Muscle of back (tissue), 11 donors: Measurements from ENCODE around the gene GCK. TPM values are rescaled to one million over a fixed set of nuclear protein-coding genes. Genes with fewer than 3 reads are reported as not detected.

Source experiments
- DNase-seq, 3 donors: peaks; one replicate each; pipeline versions ENCODE4 v3.0.0 to v3.0.0-alpha.2; 2013
- polyA plus RNA-seq, 10 donors: library from polyadenylated mRNA; unstranded; fragments of 120-200 nt; gene quantifications; one replicate each; pipeline ENCODE4 v1.2.1, GENCODE V29; 2013; ENCODE audit not compliant: insufficient read length in 10 of 10

The GCK gene
- polyA plus RNA-seq, 10 donors: 2.5 to 4.8 (median 4.0) TPM

DNA sequence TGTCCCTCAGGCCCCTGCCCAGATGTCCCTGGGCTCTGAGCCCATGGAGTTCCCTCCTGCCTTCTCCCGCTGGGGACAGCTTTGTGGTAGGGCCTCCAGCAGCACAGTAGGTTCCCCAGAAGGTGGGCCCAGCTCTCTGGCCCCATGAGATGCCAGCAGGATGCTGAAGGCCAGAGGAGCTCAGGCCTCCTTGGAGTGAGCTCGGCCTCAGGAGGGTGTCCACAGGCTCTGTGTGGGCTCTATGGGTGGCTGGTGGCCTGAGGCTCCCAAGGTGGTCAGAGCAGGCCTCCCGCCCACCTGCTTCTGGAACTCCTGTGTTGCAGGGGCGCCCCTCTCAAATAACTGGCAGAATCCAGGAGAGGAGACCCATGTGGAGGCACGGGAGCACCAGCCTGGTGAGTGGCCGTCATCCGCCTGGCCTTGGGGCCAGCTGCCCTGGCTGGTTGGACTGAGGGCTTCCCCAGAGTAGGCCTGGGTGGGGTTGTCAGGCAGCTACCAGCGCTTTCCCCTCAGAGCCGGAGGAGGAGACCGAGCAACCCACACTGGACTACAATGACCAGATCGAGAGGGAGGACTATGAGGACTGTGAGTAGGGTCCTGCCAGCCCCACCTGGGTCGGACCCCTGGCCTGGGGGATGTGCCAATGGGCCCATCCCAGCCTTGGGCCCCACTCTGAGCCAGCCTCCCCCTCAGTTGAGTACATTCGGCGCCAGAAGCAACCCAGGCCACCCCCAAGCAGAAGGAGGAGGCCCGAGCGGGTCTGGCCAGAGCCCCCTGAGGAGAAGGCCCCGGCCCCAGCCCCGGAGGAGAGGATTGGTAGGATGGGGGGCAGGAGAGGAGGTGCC lies 81.9 kb downstream of the GCK start:
- no peak for DNase-seq

DNA sequence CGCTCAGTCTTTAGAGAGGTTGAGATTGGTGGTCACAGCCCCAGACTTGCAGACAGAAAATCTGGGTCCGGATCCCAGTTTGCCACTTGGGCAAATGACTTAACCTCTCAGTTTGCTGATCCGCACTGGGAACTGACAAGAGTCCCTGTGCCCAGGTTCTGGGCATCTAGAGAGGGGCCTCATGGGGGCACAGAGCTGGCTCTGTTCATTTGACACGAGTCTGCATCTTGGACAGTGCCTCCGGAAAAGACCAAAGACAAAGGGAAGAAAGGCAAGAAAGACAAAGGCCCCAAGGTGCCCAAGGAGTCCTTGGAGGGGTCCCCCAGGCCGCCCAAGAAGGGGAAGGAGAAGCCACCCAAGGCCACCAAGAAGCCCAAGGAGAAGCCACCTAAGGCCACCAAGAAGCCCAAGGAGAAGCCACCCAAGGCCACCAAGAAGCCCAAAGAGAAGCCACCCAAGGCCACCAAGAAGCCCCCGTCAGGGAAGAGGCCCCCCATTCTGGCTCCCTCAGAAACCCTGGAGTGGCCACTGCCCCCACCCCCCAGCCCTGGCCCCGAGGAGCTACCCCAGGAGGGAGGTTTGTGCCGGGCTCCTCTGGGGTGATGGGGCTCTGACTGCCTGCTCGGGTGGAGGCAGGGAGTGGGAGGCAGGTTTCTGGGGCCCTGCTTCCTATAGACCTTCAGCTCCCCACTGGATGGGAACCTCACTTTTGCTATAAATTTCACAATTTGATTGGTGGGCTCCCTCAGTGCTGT lies 82.8 kb downstream of the GCK start:
- DNase-seq: no peak

DNA sequence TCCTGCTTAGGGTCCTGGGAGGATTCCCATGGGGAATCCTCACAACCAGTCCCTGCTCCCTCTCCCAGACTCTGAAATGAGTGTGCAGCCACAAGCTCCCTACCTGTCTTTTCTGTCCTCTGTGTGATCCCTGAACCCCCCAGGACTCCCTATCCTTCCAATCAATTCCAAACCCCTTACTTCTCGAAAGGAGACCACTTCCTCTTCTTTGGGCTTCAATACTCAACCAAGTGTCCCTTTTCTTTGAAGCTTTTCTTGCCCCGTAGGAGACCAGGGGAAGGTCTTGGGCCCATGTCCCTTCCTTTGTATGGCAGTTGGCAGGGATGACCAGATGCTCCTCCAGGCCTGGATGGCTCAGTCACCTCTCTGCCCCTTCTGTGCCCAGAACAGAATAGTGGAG lies 83.4 kb downstream of the GCK start:
- no peak for DNase-seq

DNA sequence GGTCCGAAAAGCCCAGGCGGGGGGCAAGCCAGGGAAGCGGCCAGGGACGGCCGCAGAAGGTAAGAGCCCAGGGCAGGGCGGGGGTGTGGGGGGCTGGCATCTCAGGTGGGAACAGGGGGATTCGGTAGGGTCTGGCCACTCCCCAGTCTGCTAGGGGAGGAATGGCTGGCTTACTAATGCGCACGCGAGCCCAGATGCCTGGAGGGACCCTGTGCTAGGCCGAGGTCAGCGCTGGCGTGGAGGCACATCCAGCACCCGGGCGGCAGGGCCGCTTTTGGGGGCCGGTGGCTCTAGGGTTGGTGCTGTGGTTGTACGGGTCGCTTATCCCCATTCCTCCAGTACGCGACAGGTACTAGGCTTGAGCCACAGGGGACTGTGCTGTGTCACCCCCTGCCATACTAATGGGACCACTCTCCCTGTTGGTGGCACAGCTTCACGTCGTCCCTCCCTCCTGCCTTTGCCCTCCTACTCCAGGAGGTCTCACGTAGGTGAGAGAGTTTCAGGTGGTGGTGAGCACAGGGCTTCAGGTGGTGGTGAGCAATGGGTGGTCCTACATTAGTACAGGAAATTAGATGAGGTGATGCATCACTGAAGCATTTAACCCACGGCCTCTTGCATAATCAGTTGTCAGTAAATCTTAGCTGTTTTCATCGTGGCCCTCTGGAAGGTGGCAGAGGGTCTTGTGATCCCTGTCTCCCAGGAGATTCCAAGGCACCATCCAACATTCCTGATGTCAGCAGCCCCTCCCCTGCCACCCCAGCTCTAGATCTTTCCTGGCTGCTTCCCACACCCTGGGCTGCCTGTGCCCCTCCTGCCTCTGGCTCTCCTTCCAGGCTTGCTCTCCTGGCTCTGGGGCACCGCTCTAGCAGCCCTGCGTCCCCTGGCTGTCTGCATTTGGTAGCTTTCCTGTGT lies 84.1 kb downstream of the GCK start:
- DNase-seq: peak in 1 of 3 donors; percentile 72

DNA sequence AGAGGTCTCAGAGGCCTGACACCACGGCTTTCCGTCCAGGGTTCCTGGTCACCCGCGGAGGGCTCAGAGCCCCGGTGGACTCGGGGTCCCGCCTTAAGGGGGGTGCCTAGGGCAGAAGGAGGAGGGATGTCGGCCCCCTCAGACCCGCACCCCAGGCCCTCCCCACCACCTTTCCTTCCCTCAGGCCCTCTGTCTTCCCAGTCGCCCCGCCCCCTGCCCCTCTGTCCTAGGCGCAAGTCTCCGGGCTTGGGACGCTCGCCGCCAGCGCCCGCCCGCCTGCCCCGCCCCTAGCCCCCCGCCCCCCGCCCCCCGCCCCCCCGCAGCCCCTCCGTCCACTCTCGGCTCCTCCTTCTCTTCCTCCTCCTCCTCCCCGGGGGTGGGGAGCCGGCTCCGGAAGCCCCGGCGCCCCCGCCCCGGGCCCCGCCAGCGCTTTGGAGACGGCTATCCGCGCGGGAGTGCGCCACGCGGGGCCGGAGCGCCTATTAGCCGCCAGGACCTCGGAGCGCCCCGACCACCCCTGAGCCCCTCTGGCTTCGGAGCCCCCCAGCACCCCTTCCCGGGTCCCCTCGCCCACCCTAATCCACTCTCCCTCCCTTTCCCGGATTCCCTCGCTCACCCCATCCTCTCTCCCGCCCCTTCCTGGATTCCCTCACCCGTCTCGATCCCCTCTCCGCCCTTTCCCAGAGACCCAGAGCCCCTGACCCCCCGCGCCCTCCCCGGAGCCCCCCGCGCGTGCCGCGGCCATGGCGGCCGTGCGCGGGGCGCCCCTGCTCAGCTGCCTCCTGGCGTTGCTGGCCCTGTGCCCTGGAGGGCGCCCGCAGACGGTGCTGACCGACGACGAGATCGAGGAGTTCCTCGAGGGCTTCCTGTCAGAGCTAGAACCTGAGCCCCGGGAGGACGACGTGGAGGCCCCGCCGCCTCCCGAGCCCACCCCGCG lies 85.0 kb downstream of the GCK start, which contains the start of gene AEBP1:
TSS of gene AEBP1 (plus strand) at position 423 of the 937 bp plus-strand sequence. CDS start at position 744, 321 bp downstream.
- DNase-seq: peak in 2 of 3 donors; percentile 57 to 79

DNA sequence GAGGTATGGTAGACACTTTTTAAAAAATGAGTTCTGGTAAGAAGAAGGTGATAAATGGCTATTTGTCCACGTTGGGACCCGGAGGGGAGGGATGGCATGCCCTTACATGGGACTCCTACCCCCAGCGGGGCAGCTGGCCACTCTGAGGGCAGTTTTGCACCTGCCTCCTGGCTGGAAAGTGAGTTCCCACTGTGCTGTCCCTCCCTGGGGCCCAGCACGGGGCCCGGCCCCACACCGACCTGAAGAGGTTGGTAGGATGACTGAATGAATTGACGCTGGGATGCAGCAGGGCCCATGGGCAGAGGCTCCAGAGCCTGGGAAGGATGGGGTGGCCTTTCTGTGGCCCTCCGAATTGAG lies 85.7 kb downstream of the GCK start:
- DNase-seq: no peak

DNA sequence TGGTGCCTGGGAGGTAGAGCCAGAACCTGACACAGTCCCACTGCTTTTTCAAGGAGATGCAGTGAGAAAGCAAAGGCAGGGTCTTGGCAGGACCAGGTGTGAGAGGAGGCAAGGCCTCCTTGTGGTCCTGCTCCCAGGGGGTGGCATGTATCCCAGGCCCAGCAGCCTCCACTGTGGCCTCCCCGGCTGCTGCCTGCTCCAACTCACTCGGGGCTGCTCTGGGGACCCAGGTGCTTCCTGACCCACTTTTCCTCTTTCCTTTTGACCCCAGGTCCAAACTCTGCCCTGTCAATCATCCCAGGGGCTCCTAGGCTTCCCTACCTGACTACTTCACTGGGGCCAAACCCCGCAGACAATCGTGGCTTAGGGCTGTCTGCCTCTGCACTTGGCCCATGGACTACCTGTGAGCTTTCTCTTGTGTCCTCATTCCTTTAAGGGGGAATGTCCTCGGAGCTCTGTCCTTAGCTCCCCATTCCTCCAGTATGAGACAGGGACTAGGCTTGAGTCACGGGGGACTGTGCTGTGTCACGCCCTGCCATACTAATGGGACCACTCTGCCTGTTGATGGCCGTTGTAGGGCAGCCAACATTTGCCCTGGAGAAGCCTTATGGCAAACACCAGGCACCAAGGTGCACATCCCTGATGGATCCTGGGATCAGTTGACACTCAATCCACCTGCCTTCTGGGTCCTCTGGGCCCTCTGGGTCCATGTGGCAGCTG lies 86.2 kb downstream of the GCK start:
- no peak for DNase-seq

DNA sequence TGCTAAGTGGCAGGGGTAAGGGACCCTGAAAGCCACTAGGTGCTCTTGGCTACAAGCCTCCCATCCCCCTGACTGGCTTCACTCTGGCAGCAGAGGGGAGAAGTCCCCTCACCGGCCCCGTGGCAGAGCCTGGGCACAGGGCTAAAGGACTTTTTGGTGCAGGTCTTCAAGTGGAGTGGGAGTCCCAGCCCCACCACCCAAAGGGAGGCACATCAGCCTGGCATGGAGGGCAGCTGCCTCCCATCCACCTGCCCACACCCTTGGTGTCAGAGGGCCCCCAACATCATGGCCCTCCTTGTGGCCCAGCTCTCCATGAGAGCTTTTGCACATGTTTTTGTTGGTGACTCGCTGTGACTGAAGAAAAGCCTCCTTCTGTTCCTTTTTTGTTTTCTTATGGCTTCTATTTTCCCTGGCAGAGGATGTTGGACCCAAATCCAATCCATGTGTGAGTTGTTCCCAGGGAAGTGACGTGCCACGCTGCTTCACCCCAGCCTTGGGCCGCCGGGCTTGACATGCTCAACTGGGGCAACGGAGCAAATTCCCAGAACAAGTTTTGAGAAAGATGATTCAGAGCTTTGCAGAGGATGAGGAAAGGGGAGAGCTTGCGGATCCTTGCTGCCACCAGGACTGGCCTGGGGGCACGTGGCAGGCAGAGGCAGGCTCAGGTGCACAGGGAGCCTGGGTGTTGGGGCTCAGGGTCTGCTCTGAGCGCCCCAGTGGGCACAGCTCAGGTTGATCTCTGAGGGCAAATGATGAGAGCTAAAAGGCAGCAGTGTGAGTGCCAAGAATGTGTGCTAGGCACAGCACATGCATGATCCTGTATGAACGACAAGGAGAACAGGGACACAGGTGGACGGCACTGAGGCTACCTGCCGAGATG lies 87.0 kb downstream of the GCK start:
- peak in 1 of 3 donors; percentile 50 for DNase-seq

DNA sequence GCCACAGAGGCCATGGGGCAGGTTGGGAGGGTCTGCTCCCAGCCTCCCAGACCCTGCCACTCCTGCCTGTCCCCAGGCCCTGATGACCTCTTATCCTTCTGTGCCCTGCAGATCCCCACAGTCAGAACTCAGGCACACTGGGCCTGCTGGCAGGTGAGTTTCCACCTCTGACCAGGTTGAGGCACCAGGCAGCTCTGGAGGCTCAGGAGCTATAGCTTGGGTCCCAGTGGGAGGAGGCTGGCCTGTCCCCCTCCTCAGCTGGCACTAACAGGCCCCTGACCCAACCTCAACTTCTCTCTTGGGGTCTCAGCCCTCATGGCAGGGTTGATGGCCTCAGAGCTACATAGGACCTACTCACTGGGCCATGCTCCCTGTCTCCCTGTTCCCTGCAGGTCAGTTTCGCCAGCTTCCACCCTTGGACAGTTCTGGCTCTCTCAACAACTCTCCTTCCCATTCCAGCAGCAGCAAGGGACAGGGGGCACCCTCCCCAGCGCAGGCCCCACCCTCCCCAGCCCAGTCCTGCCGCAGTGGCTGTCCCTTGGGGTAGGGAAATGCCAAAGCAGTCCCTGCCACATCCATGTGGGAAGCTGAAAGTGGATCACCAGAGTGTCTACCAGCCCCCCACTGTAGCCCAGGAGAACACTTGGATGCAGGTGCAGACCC lies 87.8 kb downstream of the GCK start:
- DNase-seq: no peak

DNA sequence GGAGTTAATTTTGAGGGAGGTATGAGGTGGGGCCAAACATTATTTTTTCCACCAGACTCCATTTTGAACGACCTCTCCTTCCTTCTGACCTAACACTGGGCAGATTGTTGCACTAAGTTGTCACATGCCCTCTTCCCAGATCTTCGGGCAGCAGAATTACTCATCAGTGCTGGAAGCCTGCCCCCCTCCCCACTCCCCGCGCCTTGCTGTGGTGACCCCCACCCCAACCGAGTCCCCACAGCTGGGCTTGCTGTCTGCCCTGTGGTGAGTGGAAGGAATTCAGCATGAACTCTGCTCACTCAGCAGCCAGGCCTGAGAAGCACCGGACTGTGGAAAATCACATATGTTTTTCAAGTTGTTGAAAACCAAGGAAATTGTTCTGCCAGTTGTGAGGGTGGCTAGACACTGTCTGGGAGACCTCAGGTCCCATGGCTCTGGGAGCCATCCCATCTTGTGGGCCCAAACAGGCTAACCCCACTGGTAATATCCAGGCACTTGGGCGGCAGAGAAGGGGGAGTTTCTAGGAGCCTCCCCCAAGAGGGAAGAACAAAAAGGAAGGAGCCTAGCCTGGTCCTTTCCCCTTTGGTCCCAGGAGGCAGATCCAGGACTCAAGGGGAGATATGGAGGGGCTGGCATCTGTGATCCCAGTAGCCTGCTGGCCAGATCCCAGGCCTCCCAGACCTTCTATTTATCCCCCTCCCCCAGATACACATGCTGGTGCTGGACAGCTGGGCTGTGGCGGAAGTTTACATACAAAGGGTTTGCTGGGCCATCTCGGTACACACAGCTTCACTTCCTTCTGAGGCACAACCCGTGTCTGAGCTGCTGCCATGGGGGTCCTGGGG lies 88.6 kb downstream of the GCK start:
- DNase-seq: peak in 1 of 3 donors; percentile 73

DNA sequence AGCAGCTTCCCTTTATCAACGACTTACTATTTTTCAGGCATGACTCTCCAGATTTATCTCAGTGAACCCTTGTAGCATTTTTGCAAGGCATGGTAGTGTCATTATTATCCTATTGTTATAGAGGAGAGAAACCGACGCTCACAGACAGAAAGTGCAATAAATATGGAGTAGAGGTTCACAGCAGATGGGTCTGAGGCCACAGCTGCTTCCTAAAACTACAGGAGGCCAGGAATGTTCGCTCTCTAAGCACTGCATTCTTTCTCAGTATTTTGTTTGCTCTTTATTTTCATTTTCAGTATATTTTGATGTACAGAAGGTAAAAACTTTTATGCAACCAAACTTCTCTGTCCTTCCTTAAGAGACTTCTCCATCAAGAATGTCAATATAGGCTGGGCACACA lies 89.6 kb downstream of the GCK start:
- DNase-seq: no peak

DNA sequence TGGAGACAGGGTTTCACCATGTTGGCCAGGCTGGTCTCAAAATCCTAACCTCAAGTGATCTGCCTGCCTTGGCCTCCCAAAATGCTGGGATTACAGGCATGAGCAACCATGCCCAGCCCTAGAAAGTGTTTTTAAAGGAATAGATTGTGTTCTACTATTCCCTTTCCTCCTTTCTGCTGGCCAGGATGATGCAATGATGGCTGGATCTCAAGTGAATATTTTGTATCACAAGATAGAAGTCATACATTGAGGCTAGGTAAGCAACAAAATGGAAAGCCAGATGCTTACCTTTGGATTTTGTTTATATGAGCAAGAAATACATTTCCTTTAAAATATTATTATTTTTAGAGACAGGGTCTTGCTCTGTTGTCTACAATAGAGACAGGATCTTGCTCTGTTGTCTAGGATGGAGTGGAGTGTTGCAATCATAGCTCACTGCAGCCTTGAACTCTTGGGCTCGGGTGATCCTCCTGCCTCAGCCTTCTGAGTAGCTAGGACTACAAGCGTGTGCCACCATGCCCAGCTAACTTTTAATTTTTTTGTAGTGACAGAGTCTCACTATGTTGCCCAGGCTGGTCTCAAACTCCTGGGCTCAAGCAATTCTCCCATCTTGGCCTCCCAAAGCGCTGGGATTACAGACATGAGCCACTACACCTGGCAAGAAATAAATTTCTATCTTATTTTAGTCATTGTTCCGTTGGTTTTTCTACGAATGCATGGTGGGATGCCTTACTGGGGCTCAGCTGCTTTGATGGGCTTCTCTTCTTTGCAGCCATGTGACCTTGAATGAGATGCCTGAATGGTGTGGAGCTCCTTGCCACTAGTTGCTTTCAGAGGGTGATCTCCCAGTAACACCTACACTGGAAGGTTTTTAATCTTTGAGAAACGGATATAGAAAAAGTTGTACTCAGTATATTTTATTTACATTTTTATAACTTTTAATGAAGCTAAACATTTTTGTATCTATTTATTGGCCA lies 90.9 kb downstream of the GCK start:
- no peak for DNase-seq

DNA sequence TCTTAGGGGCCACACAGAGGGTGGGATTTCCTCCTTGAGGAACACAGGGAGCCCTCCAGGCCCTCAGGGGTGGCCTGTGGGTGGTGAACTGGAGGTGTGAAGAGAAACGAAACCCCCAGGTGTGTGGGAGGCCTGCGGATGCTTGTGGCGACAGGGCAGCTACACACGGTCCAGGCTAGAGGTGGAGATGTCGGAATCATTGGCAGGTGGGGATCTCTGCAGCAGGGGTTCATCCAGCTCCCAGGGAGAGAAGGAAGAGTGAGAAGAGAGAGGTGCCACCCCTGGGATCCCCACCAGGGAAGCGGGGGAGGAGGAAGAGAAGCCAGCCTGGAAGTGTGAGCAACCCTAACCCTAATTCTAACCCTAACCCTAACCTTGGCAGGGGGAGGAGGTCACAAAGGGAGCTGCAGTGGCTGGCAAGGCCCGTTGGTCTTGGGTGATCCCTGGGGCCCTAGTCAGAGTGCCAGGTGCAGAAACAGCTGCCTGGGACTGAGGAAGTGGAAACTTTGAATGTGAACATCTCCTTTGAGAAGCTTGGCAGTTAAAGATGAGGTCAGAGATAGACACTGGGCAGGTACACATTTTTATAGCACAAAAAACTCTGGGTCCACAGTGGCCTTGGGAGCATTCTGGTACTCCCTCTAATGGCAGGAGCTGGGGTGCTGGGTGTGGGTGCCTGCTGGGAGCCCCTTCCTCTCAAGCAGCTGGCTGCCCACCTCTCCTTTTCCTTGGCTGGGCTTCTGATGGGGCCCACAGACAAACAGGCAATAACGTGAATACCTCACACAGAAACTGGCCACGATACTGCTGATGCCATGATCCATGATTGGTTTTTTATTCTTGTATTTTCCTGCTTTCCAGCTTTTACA lies 91.9 kb downstream of the GCK start:
- DNase-seq: no peak

DNA sequence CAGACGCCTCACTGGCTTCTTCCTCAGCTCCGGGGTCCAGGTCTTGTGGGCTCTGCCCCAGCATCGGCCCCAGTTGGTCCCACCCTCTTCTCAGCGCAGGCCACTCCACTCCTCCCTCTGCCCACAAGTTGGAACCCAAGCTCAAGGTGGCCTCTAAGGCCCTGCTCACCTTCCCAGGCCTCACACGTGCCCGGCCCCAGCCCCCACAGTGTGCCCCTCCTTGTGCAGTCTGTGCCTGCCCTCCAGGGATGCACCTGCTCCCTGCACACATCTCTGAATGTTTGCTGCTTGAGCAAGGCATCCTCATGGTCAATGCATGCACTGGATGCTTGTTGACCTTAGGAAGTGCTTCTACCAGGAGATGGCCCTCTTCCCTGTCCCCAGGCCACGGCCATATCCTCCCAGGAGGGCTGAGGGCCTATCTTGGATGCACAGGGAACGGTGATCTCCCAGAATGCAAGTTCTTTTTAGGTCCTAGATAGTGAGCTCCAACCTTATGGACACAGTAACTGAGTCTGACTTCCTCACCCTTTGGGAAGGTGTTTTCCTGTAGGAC lies 92.8 kb downstream of the GCK start:
- no peak for DNase-seq

DNA sequence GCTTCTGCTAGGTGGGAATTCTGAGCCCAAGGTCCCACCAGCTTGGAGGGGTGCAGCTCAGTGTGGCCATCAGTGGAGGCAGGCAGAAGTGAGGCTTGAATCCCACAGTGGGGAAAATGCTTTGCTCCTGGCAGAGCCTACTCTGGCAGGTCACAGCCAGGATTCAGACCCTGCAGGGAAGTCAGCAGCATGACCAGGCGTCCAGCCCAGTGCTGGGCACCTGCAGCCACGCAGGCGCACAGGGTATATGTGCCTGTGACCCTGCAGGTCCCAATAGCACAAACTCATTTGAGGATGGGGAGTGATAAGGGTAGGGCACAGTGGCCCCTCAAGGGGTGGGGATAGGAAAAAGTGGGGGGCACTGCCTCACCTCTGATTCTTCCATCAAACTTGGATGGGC lies 93.5 kb downstream of the GCK start:
- no peak for DNase-seq
